GM19397 (cell line): ENCODE results near the gene SETD5.

Experiments used
- ATAC-seq: cut with Tn5 transposase; IDR thresholded peaks from one replicate; pipeline ENCODE4 v1.9.1; 2021; ENCODE audit warnings: mild to moderate bottlenecking, moderate library complexity; ENCODE audit not compliant: unreplicated experiment

The SETD5 gene

GRCh38 chr3:9406856-9407626, 9.6 kb downstream of the SETD5 start:
- ATAC-seq, result no peak

GRCh38 chr3:9408061-9408460, 10.6 kb downstream of the SETD5 start:
- ATAC-seq, result no peak

GRCh38 chr3:9408546-9408945, 11.1 kb downstream of the SETD5 start:
- no peak for ATAC-seq

GRCh38 chr3:9409981-9410854, 12.8 kb downstream of the SETD5 start:
- ATAC-seq, result no peak

- ATAC-seq, result no peak
Measured at GRCh38 chr3:9411302-9411701, 13.9 kb downstream of the SETD5 start.

- no peak for ATAC-seq
Measured at GRCh38 chr3:9412293-9412692, 14.9 kb downstream of the SETD5 start.

- no peak for ATAC-seq
Measured at GRCh38 chr3:9414826-9415225, 17.4 kb downstream of the SETD5 start.

GRCh38 chr3:9415485-9416138, 18.2 kb downstream of the SETD5 start:
- ATAC-seq, result no peak

- ATAC-seq, result no peak
Measured at GRCh38 chr3:9416139-9416780, 18.8 kb downstream of the SETD5 start.

- ATAC-seq, result no peak
Measured at GRCh38 chr3:9420850-9421549, 23.6 kb downstream of the SETD5 start.

- no peak for ATAC-seq
Measured at GRCh38 chr3:9422712-9423424, 25.5 kb downstream of the SETD5 start.

GRCh38 chr3:9428411-9428810, 31.0 kb downstream of the SETD5 start:
- no peak for ATAC-seq

- no peak for ATAC-seq
Measured at GRCh38 chr3:9430733-9431132, 33.3 kb downstream of the SETD5 start.

- no peak for ATAC-seq
Measured at GRCh38 chr3:9433627-9434521, 36.5 kb downstream of the SETD5 start.

- no peak for ATAC-seq
Measured at GRCh38 chr3:9435316-9435715, 37.9 kb downstream of the SETD5 start.

GRCh38 chr3:9439331-9439730, 41.9 kb downstream of the SETD5 start:
- no peak for ATAC-seq

- ATAC-seq, result no peak
Measured at GRCh38 chr3:9441501-9442221, 44.2 kb downstream of the SETD5 start.

- ATAC-seq, result no peak
Measured at GRCh38 chr3:9448071-9448470, 50.7 kb downstream of the SETD5 start.
